Fibroblast of pulmonary artery (primary cell): ENCODE measurements around the gene CCDC71L.

Source experiments
- DNase-seq: peaks from one replicate; pipeline ENCODE4 v3.0.0-alpha.2; 2010; ENCODE audit warnings: low read depth
- H3K4me3 ChIP-seq: replicated peaks from 2 replicates; pipeline ENCODE4 v1.5.1; 2011; ENCODE audit warnings: low read depth, mild to moderate bottlenecking, control low read depth, low read length, moderate library complexity
- TF ChIP-seq, protein P1 (sequence below): IDR thresholded peaks from 2 replicates; pipeline ENCODE4 v1.5.1; 2011; ENCODE audit warnings: mild to moderate bottlenecking, control low read depth, low read length, inconsistent platforms; ENCODE audit errors: missing control alignments

The CCDC71L gene

GRCh38 chr7:106657085-106657991, 3.6 kb downstream of the CCDC71L start:
- peak overlapping the region; percentile 91 for H3K4me3 ChIP-seq
- DNase-seq, result peak; percentile 42
- TF ChIP-seq, protein P1, sequence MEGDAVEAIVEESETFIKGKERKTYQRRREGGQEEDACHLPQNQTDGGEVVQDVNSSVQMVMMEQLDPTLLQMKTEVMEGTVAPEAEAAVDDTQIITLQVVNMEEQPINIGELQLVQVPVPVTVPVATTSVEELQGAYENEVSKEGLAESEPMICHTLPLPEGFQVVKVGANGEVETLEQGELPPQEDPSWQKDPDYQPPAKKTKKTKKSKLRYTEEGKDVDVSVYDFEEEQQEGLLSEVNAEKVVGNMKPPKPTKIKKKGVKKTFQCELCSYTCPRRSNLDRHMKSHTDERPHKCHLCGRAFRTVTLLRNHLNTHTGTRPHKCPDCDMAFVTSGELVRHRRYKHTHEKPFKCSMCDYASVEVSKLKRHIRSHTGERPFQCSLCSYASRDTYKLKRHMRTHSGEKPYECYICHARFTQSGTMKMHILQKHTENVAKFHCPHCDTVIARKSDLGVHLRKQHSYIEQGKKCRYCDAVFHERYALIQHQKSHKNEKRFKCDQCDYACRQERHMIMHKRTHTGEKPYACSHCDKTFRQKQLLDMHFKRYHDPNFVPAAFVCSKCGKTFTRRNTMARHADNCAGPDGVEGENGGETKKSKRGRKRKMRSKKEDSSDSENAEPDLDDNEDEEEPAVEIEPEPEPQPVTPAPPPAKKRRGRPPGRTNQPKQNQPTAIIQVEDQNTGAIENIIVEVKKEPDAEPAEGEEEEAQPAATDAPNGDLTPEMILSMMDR, result no peak

- H3K4me3 ChIP-seq, result no peak overlapping the region
- TF ChIP-seq, protein P1, result no peak
- DNase-seq, result no peak
Measured at GRCh38 chr7:106655703-106656498, 5.1 kb downstream of the CCDC71L start.

GRCh38 chr7:106653488-106653887, 7.5 kb downstream of the CCDC71L start:
- DNase-seq, result no peak
- TF ChIP-seq, protein P1, result no peak
- no peak overlapping the region for H3K4me3 ChIP-seq

DNA sequence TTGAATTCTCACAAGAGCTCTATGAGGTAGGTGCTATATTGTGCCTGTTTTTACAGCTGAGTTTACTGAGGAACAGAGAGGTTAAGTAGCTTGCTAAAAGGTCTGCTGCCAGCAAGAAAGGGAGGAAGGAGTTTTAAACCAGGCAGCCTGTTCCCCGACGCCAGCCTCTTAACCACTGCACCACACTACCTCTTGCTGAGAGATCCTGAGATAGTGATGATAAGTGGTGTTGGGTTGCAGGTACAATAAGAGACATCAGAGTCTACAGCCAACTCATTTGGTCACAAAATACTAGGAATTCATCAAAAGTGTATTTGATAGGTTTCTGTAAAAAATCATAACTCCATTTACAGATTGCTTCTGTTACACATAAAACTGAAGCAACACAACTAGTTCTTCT, 8.0 kb downstream of the CCDC71L start:
- DNase-seq, result no peak
- H3K4me3 ChIP-seq, result no peak overlapping the region
- TF ChIP-seq, protein P1, result no peak

DNA sequence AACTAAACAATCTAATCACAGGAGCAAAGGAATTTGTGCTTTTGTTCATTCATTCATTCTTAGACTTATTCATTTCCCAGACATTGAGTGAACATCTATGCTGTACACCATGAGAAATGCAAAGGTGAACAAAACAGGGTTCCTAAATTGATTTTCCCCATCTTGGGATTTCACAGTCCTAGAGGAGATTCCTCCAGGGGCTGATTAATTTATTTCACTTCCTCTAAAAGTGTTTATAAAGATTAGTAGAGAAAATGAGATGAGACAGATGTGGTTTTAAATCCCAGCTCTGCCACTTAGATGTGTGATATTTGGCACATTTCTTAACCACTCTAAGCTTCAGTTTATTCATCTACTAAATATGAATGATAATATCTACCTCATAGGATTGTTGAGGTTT, 8.9 kb downstream of the CCDC71L start:
- no peak for DNase-seq
- TF ChIP-seq, protein P1, result no peak
- no peak overlapping the region for H3K4me3 ChIP-seq

- no peak for DNase-seq
- no peak overlapping the region for H3K4me3 ChIP-seq
- TF ChIP-seq, protein P1, result no peak
Measured at GRCh38 chr7:106646256-106646655, 14.7 kb downstream of the CCDC71L start.
